Kidney (tissue), 14 donors: ENCODE data around the gene CNTN5. TPM values are rescaled to one million over a fixed set of nuclear protein-coding genes. Genes with fewer than 3 reads are reported as not detected.

ENCODE experiments used
- DNase-seq, 5 donors: peaks; one replicate each; pipeline ENCODE4 v3.0.0-alpha.2; 2013 to 2020
- FAIRE-seq: peaks from 2 replicates; lab custom pipeline; 2012; peaks lifted over from hg19 to GRCh38; lab: Jason Lieb, UNC
- H3K27ac ChIP-seq, 2 donors: one replicate each; pipeline ENCODE4 v1.7.0; 2013; ENCODE audit warnings: low read depth in 2 of 2, low read length in 2 of 2, inconsistent platforms in 1 of 2
- H3K27me3 ChIP-seq: one replicate; pipeline ENCODE4 v1.7.1; 2013; ENCODE audit warnings: low read length, inconsistent platforms; ENCODE audit not compliant: control insufficient read depth, insufficient read depth
- H3K36me3 ChIP-seq, 3 donors: one replicate each; pipeline versions ENCODE4 v1.7.0 to v1.7.1; 2013; ENCODE audit warnings: low read length in 3 of 3, control low read depth in 1 of 3, inconsistent platforms in 1 of 3; ENCODE audit not compliant: insufficient read depth in 3 of 3, control insufficient read depth in 2 of 3
- H3K4me1 ChIP-seq, 3 donors: one replicate each; pipeline versions ENCODE4 v1.7.0 to v1.7.1; 2013; ENCODE audit warnings: low read length in 3 of 3, inconsistent platforms in 1 of 3, low read depth in 1 of 3; ENCODE audit not compliant: control insufficient read depth in 2 of 3, insufficient read depth in 2 of 3
- H3K4me3 ChIP-seq, 3 donors: one replicate each; pipeline versions ENCODE4 v1.7.0 to v1.8.1; 2013; ENCODE audit warnings: low read length in 3 of 3, control low read depth in 1 of 3, inconsistent platforms in 1 of 3
- H3K9ac ChIP-seq, 3 donors: one replicate each; pipeline versions ENCODE4 v1.7.0 to v1.7.1; 2013; ENCODE audit warnings: low read length in 3 of 3, control low read depth in 1 of 3, inconsistent platforms in 1 of 3
- H3K9me3 ChIP-seq, 3 donors: one replicate each; pipeline versions ENCODE4 v1.7.0 to v1.7.1; 2013; ENCODE audit warnings: low read length in 3 of 3, control low read depth in 1 of 3, inconsistent platforms in 1 of 3; ENCODE audit not compliant: control insufficient read depth in 2 of 3, insufficient read depth in 1 of 3
- intact Hi-C: fragments of 100-400 bp; cut with DNase I; formaldehyde crosslinking; loops from one replicate; pipeline ENCODE4 v1.11.1; 2022
- polyA plus RNA-seq: library from polyadenylated mRNA; stranded (reverse); fragments of 350-450 nt; fragmentation: Illumina TruSeq; extraction: RNeasy Lipid Tissue Mini Kit (QIAGEN cat#74804); gene quantifications from one replicate; pipeline ENCODE4 v1.2.3, GENCODE V29; 2014; ENCODE audit warnings: low read depth, low replicate concordance; ENCODE audit not compliant: insufficient read depth
- total RNA-seq: library from RNA; stranded (reverse); fragmentation: NEBNext Ultra II Directional; extraction: Animal tissue kit (Norgen Biotek cat#: 25700); gene quantifications from one replicate; pipeline ENCODE4 v1.2.1, GENCODE V29; 2021
- TF ChIP-seq, protein P1 (sequence below): IDR thresholded peaks from 3 replicates; pipeline ENCODE4 v1.5.1; 2012; ENCODE audit warnings: mild to moderate bottlenecking, moderate library complexity, borderline replicate concordance; ENCODE audit not compliant: insufficient read depth; ENCODE audit errors: extremely low read depth
- donor health status: control.
- donor health status: control.
- donor health status: control.
- donor health status: control.
- donor health status: control.
- donor health status: DM: yes; HTN: yes; CAD: no.
- donor health status: Normal renal cell carcinoma (clear cell type).

CNTN5 gene
- total and polyA plus RNA-seq, 2 donors from 2014 or later = 0.11 to 0.66 TPM

DNA sequence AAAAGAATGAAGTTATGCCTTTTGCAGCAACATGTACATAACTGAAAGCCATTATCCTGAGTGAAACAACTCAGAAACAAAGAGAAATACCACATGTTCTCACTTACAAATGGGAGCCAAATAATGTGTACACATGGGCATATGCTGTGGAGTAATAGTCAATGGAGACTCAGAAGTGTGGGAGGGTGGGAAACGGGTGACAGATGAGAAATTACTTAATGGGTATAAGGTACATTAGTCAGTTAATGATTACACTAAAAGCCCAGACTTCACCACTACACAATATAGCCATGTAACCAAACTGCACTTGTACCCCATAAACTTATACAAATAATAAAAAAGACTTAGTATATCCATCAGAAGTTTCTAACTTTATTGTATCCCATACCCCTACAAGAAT, 992.3 kb downstream of the CNTN5 start:
- H3K9me3 ChIP-seq = no peaks in the 10 kb centered on the region
- no peak overlapping the region for H3K9ac ChIP-seq
- no peak overlapping the region for H3K27ac ChIP-seq
- H3K36me3 ChIP-seq = no peaks in the 10 kb centered on the region
- TF ChIP-seq, protein P1, sequence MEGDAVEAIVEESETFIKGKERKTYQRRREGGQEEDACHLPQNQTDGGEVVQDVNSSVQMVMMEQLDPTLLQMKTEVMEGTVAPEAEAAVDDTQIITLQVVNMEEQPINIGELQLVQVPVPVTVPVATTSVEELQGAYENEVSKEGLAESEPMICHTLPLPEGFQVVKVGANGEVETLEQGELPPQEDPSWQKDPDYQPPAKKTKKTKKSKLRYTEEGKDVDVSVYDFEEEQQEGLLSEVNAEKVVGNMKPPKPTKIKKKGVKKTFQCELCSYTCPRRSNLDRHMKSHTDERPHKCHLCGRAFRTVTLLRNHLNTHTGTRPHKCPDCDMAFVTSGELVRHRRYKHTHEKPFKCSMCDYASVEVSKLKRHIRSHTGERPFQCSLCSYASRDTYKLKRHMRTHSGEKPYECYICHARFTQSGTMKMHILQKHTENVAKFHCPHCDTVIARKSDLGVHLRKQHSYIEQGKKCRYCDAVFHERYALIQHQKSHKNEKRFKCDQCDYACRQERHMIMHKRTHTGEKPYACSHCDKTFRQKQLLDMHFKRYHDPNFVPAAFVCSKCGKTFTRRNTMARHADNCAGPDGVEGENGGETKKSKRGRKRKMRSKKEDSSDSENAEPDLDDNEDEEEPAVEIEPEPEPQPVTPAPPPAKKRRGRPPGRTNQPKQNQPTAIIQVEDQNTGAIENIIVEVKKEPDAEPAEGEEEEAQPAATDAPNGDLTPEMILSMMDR = no peak
- no peaks in the 10 kb centered on the region for H3K4me1 ChIP-seq
- H3K27me3 ChIP-seq = no peaks in the 10 kb centered on the region
- H3K4me3 ChIP-seq = no peak overlapping the region
- DNase-seq = peak in 3 of 5 donors; percentile 12 to 67 (median 49)
- intact Hi-C loops = no loop called here
- no peak for FAIRE-seq

DNA sequence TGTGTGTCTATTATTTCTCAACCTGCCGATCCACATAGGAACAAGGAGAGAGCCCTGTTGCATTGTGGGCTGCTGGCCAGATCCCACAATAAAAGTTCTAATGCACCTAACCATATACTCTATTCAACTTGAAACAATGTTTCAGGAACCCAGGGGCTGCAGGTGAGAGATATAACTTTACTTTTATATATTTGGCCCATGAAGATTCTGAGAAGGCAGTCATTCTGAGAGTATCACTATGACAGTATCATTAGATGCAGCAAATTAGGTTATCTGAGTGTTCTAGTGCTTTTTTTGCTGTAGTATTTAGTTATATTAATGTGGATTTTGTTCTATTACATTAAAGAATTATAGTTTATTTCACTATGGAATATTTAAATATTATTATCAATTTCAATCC, 1011.2 kb downstream of the CNTN5 start:
- intact Hi-C loops = no loop called here
- H3K36me3 ChIP-seq = no peaks in the 10 kb centered on the region
- no peaks in the 10 kb centered on the region for H3K4me1 ChIP-seq
- TF ChIP-seq, protein P1 = no peak
- H3K27ac ChIP-seq = no peak overlapping the region
- no peak overlapping the region for H3K9ac ChIP-seq
- H3K9me3 ChIP-seq = peaks cover 0 to 3% (median 0%) of the 10 kb centered on the region in 3 donors
- FAIRE-seq = no peak
- no peaks in the 10 kb centered on the region for H3K27me3 ChIP-seq
- no peak for DNase-seq
- H3K4me3 ChIP-seq = no peak overlapping the region

DNA sequence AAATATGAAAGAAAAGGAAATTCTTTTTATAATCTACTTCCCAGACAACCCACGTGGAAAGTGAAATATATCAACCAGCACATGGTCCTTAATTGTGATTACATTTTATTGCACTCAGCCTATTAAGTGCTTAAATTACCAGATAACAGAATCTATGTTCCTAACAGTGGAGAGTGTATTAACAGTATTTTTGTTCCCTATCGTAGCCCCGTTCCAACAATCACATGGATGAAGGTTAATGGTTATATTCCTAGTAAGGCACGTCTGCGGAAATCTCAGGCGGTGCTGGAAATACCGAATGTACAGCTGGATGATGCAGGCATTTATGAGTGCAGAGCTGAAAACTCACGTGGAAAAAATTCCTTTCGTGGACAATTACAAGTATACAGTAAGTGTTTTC, 1040.3 kb downstream of the CNTN5 start:
- no peak for FAIRE-seq
- Histone ChIP-seq H3K4me3 (no peak overlapping the region), H3K27ac (no peak overlapping the region), H3K36me3 (no peaks in the 10 kb centered on the region), H3K9ac (no peak overlapping the region), H3K4me1 (no peaks in the 10 kb centered on the region), H3K9me3 (no peaks in the 10 kb centered on the region), H3K27me3 (no peaks in the 10 kb centered on the region)
- peak in 1 of 5 donors; percentile 8 for DNase-seq
- TF ChIP-seq, protein P1 = no peak
- intact Hi-C loops = no loop called here

DNA sequence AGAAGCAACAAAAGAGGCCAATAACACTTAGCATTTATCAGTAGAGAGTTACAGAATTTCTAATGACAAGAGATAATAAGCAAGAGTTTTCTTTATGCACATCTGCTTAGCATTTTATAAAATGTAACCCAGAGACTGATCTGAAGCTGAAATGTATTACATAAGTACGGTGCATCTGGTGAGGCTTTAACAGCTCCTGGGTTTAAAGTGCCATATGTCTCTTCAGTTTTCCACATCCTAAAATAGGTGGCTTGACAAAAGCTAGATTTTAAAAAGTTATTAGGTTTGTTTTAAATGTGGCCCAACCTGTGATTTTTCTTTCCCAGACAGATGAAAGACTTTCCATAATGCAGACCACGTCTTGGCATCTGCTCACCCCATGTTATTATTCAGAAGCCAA, 1045.7 kb downstream of the CNTN5 start:
- no peak overlapping the region for H3K4me3 ChIP-seq
- intact Hi-C loops = no loop called here
- TF ChIP-seq, protein P1 = no peak
- H3K27ac ChIP-seq = no peak overlapping the region
- H3K9me3 ChIP-seq = no peaks in the 10 kb centered on the region
- DNase-seq (no peak), FAIRE-seq (no peak)
- no peak overlapping the region for H3K9ac ChIP-seq
- no peaks in the 10 kb centered on the region for H3K4me1 ChIP-seq
- no peaks in the 10 kb centered on the region for H3K36me3 ChIP-seq
- no peaks in the 10 kb centered on the region for H3K27me3 ChIP-seq
